ENCODE data around the gene CPA5.

DNA sequence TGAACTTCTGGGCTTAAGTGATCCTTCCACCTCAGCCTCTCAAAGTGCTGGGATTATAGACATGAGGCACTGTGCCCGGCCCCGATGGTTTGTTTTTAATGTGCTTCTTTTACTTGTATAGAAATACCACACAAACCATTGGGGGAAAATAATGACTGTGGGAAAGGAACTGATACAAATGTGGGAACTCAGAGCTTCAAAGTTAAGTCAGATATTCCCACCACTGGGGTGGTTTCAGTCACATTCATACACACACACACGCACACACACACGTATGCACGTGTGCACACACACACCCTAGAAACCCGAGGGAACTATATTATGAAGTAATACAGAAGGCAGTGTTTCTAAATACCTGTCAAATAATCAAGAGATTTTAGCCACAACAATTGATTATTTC is 34.6 kb upstream of the CPA5 start:
- no peak for TF ChIP-seq ZNF274 (IDR thresholded peaks at IDR 0.05; ENCODE audit: low read depth, low read length)
- TF ChIP-seq YY1 (IDR thresholded peaks at IDR 0.05; ENCODE audit: insufficient read depth, insufficient read length), result no peak
- TF ChIP-seq SUZ12 (IDR thresholded peaks at IDR 0.05; ENCODE audit: extremely low read depth, insufficient read depth, insufficient read length), result no peak

Measured in NT2/D1 (cell line).